Liver (tissue), 9 donors: ENCODE data around the gene CAMSAP1. TPM values are rescaled to one million over a fixed set of nuclear protein-coding genes. Genes with fewer than 3 reads are reported as not detected.

Experiments used
- DNase-seq: peaks from one replicate; pipeline ENCODE4 v3.0.0-alpha.2; 2017; ENCODE audit warnings: low spot score
- H3K27ac ChIP-seq, 2 donors: one replicate each; pipeline ENCODE4 v1.7.0; 2013; ENCODE audit warnings: inconsistent platforms in 2 of 2, low read length in 2 of 2, control low read depth in 1 of 2, low read depth in 1 of 2, mild to moderate bottlenecking in 1 of 2
- H3K27me3 ChIP-seq, 4 donors: one replicate each; pipeline versions ENCODE4 v1.6.1 to v1.7.0; 2013; ENCODE audit warnings: low read length in 3 of 4, inconsistent platforms in 1 of 4, mild to moderate bottlenecking in 1 of 4, moderate library complexity in 1 of 4; ENCODE audit not compliant: control insufficient read depth in 4 of 4, insufficient read depth in 4 of 4
- H3K36me3 ChIP-seq, 4 donors: one replicate each; pipeline versions ENCODE4 v1.6.1 to v1.7.0; 2013; ENCODE audit warnings: low read length in 3 of 4, mild to moderate bottlenecking in 3 of 4, low read depth in 1 of 4, moderate library complexity in 1 of 4; ENCODE audit not compliant: control insufficient read depth in 4 of 4, insufficient read depth in 3 of 4
- H3K4me1 ChIP-seq, 4 donors: one replicate each; pipeline versions ENCODE4 v1.6.1 to v1.7.0; 2013; ENCODE audit warnings: low read length in 3 of 4, mild to moderate bottlenecking in 3 of 4, moderate library complexity in 1 of 4; ENCODE audit not compliant: control insufficient read depth in 4 of 4, insufficient read depth in 4 of 4
- H3K4me3 ChIP-seq, 3 donors: one replicate each; pipeline versions ENCODE4 v1.6.1 to v1.7.0; 2013; ENCODE audit warnings: low read length in 3 of 3, control low read depth in 1 of 3, low read depth in 1 of 3, mild to moderate bottlenecking in 1 of 3
- H3K9ac ChIP-seq, 2 donors: one replicate each; pipeline ENCODE4 v1.7.0; 2013; ENCODE audit warnings: low read length in 2 of 2, mild to moderate bottlenecking in 2 of 2, moderate library complexity in 2 of 2, control low read depth in 1 of 2, low read depth in 1 of 2
- H3K9me3 ChIP-seq, 4 donors: one replicate each; pipeline versions ENCODE4 v1.6.1 to v1.7.0; 2013; ENCODE audit warnings: low read length in 3 of 4; ENCODE audit not compliant: control insufficient read depth in 4 of 4
- EGR1 ChIP-seq, 2 donors: IDR thresholded peaks; 2 replicates each; pipeline ENCODE4 v1.6.1; 2016 to 2018; ENCODE audit warnings: antibody characterized with exemption in 2 of 2, low read depth in 2 of 2
- GABPA ChIP-seq, 2 donors: IDR thresholded peaks in 1 of 2; conservative IDR thresholded peaks in 1 of 2; 2 replicates each; pipeline ENCODE4 v1.6.1; 2016; ENCODE audit warnings: antibody characterized with exemption in 2 of 2, mild to moderate bottlenecking in 1 of 2, moderate library complexity in 1 of 2
- HNF4A ChIP-seq, 2 donors: conservative IDR thresholded peaks; 2 replicates each; pipeline ENCODE4 v1.6.1; 2016; ENCODE audit warnings: antibody characterized with exemption in 2 of 2, mild to moderate bottlenecking in 2 of 2
- HNF4G ChIP-seq: IDR thresholded peaks from 2 replicates; pipeline ENCODE4 v1.6.1; 2016; ENCODE audit warnings: antibody characterized with exemption
- JUND ChIP-seq, 2 donors: IDR thresholded peaks; 2 replicates each; pipeline ENCODE4 v1.6.1; 2016; ENCODE audit warnings: antibody characterized with exemption in 2 of 2
- RAD21 ChIP-seq, 2 donors: IDR thresholded peaks; 2 replicates each; pipeline ENCODE4 v1.6.1; 2016; ENCODE audit warnings: antibody characterized with exemption in 2 of 2, mild to moderate bottlenecking in 2 of 2
- RXRA ChIP-seq, 2 donors: IDR thresholded peaks; 2 replicates each; pipeline ENCODE4 v1.6.1; 2017 to 2018; ENCODE audit warnings: antibody characterized with exemption in 2 of 2, mild to moderate bottlenecking in 1 of 2
- SP1 ChIP-seq: IDR thresholded peaks from 2 replicates; pipeline ENCODE4 v1.6.1; 2018; ENCODE audit warnings: antibody characterized with exemption, mild to moderate bottlenecking
- TAF1 ChIP-seq: conservative IDR thresholded peaks from 2 replicates; pipeline ENCODE4 v1.6.1; 2016; ENCODE audit warnings: antibody characterized with exemption, mild to moderate bottlenecking
- WGBS: extraction: QIAGEN DNeasy Blood & Tissue Kit; methylation state at CpG from one replicate; pipeline ENCODE4 v1.1.7; 2013; 5-methylcytosine and 5-hydroxymethylcytosine counted together
- polyA plus RNA-seq, 2 donors: library from polyadenylated mRNA; stranded (reverse) in 1 of 2; unstranded in 1 of 2; fragments of 200-250 nt in 1 of 2; fragments of >200 nt in 1 of 2; fragmentation: Nextera tagmentation in 1 of 2; extraction: Ambion mirVana in 1 of 2; gene quantifications; one replicate each; pipeline versions ENCODE4 v1.2.1 to v1.2.3, GENCODE V29; 2013 to 2015
- total RNA-seq, 2 donors: library from RNA; depleted of rRNA; stranded (reverse); fragments of >200 nt; gene quantifications; one replicate each; pipeline ENCODE4 v1.2.3, GENCODE V29; 2014
- TF ChIP-seq, protein P1 (sequence below): IDR thresholded peaks from 2 replicates; pipeline ENCODE4 v1.6.1; 2016; ENCODE audit warnings: antibody characterized with exemption
- TF ChIP-seq, protein P2 (sequence below): IDR thresholded peaks from 2 replicates; pipeline ENCODE4 v1.6.1; 2016; ENCODE audit warnings: antibody characterized with exemption
- donor health status: healthy.
- donor health status: healthy.
- donor health status: healthy.
- donor health status: healthy.
- donor health status: healthy.

The CAMSAP1 gene
- total and polyA plus RNA-seq, 4 donors = 0.97 to 6.4 (median 5.1) TPM

DNA sequence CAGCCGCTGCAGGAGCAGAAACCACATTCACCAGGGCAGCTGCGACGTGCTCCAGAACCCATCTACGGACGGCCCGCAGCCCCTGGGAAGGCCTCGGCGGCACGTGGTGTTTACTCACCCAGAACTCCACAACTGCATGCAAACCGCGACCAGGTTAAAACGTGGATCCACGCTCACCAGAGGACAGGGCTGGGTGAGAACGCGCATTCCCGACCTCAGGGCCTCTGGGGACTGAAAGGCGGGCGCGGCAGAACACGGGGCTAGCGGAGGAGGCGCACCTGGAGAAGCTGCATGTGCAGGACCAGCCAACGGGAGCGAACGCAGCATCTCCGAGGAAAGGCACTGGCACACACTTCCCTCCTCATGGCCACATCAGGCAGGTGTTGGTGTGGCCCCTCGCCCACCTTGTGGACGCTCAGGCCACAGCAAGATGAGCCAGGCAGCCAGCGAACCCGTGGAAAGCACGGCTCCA is 24.0 kb upstream of the CAMSAP1 start (continued):
- TF ChIP-seq, protein P1, sequence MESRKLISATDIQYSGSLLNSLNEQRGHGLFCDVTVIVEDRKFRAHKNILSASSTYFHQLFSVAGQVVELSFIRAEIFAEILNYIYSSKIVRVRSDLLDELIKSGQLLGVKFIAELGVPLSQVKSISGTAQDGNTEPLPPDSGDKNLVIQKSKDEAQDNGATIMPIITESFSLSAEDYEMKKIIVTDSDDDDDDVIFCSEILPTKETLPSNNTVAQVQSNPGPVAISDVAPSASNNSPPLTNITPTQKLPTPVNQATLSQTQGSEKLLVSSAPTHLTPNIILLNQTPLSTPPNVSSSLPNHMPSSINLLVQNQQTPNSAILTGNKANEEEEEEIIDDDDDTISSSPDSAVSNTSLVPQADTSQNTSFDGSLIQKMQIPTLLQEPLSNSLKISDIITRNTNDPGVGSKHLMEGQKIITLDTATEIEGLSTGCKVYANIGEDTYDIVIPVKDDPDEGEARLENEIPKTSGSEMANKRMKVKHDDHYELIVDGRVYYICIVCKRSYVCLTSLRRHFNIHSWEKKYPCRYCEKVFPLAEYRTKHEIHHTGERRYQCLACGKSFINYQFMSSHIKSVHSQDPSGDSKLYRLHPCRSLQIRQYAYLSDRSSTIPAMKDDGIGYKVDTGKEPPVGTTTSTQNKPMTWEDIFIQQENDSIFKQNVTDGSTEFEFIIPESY = no peak
- TF ChIP-seq, protein P2, sequence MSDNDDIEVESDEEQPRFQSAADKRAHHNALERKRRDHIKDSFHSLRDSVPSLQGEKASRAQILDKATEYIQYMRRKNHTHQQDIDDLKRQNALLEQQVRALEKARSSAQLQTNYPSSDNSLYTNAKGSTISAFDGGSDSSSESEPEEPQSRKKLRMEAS = no peak
- TF ChIP-seq JUND (IDR thresholded peaks at IDR 0.05) (no peak), RXRA (IDR thresholded peaks at IDR 0.05) (no peak), SP1 (no peak), HNF4G (no peak)

DNA sequence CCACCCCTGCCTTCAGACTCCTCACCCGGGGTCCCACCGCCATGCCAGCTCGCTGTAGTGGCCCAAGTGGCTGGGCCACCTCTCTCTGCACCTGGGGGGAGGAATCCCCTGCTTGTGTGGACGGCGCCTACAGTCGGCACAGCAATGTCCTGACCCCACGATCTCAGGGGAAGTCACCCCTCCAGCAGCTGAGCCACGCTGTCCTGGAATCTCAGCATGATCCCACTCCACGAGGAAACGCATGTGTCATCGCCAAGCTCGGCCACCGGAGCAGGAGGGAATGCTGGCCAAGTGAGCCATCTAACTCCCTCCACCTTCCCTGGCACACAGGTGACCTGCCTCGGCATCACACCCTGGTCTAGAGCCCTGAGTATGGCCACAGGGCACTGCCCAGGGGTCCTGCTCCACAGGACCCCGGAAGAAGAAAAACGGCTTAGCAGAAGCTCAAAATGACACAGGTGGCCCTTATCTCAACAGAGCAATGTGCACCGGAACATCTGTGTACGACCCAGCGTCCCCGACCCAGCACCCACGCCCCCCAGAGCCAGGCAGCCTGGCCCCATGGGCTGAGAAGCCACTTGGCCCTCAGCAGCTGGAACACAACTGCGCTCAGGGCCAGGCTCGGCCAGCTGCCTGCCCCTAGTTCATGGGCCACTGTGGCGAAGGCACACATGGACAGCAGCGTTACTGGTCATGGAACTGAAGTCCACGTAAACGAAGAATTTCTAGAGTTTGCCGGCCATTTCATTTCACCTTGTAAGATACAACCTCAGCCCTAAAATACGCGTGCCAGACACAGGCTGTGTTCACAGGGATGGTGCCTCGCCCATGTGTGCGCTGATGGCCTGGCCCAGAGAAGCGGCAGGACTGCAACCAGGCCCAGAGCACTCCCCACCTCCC is 23.4 kb upstream of the CAMSAP1 start:
- WGBS = 95% methylated on average over 33 of the region's 33 CpGs
- H3K9ac ChIP-seq = no peak overlapping the region
- TF ChIP-seq, protein P2 = no peak
- TF ChIP-seq HNF4A (conservative IDR thresholded peaks at IDR 0.05) (no peak), RAD21 (IDR thresholded peaks at IDR 0.05) (no peak), EGR1 (IDR thresholded peaks at IDR 0.05; ENCODE audit: low read depth in 2 of 2) (no peak)
- no peaks in the 10 kb centered on the region for H3K9me3 ChIP-seq
- DNase-seq = no peak
- no peak overlapping the region for H3K4me3 ChIP-seq
- H3K4me1 ChIP-seq = no peaks in the 10 kb centered on the region
- no peak overlapping the region for H3K27ac ChIP-seq
- no peaks in the 10 kb centered on the region for H3K27me3 ChIP-seq
- H3K36me3 ChIP-seq = peaks cover 4 to 41% (median 11%) of the 10 kb centered on the region in 4 donors

DNA sequence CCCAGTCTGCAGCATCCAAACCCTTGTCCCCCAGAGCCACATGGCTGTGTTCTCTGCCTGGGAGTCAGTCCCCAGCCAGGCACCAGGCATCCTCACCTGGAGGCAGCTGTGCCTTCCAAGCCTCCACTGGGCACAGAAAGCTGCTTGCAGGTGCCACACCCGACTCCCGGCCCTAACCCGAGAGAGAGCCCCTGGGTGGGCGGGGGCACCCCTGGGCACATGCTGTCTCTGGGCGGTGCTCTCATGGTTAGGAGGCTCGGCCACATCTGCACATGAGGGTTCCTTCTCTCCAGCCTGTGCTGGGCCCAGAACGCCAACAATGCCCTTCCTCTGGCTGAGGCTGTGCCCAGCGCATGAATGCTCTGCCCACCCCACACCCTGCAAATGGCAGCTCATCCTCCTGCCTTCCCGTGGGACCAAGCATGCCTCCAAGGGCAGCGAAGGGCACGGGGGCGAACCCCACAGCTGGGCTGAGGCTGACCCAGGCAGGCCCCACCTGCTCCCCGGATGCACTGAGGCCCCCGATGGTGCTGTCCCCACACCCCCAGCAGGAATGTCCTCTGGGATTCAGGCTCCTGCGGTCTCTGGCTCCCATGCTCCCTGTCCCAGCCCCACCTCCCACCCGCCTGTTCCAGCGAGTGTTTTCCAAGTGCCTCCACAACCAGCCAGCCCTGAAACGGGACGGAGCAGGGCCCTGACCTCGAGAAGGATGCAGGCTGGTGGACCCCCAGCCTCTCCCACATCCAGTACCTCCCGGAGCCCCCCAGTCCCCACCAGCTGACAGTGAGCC is 22.5 kb upstream of the CAMSAP1 start:
- WGBS = 94% methylated on average over 21 of the region's 21 CpGs
- no peaks in the 10 kb centered on the region for H3K4me1 ChIP-seq
- TF ChIP-seq GABPA (IDR thresholded peaks at IDR 0.05 in 1 of 2, conservative IDR thresholded peaks at IDR 0.05 in 1 of 2) (no peak), HNF4G (no peak), TAF1 (no peak), RAD21 (IDR thresholded peaks at IDR 0.05) (no peak)
- no peak for DNase-seq
- H3K36me3 ChIP-seq = peaks cover 4 to 34% (median 9%) of the 10 kb centered on the region in 4 donors
- no peak overlapping the region for H3K9ac ChIP-seq
- H3K27ac ChIP-seq = no peak overlapping the region
- H3K27me3 ChIP-seq = no peaks in the 10 kb centered on the region
- no peak overlapping the region for H3K4me3 ChIP-seq
- no peaks in the 10 kb centered on the region for H3K9me3 ChIP-seq
